HL-60/S4 (cell line): ENCODE results near the gene DRC1.
"Not testable (repeated sequence)": the region's sequence is repeated elsewhere in the genome, so short reads cannot be mapped to it uniquely, and the experiment has no call there.

Source experiments
- in situ Hi-C: fragments of 300-500 bp; cut with MboI; formaldehyde crosslinking; loops from 2 replicates; pipeline ENCODE4 v1.14.3; 2022; ENCODE audit warnings: low sequenced_read_pairs

DRC1 gene

DNA sequence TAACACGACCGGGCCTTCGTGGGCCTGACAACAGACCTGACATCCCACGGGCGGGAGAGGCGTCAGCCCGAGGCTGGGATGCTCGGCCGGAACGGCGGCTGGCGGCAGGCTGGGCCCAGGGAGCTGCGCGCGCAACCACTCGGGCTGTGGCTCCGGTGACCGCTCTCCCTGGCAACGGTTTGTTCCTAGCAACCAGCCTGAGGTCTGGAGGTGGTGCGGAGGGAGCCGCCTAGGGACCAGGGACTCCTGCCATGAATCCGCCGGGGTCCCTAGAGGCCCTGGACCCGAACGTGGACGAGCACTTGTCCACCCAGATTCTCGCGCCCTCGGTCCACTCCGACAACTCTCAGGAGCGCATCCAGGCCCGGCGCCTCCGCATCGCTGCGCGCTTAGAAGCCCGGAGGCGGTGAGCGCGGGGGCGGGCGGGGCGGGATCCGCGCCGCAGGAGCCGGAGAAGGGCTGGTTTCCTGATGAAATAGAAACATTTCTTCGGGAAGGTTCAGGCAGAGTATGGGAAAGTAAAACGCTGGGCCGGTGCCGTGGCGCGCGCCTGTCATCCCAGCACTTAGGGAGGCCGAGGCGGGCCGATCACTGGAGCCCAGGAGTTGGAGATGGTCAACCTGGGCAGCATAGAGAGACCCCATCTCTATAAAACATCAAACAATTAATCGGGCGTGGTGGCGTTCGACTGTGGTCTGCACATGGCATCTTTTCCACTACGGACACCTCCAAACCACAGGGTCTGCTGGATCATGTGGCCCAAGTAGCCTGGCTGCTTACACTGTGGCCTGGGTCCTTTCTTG lies at the start of gene DRC1:
TSS of gene DRC1 (plus strand) at position 182 of the 803 bp plus-strand sequence. CDS start at position 252, 70 bp downstream.
- in situ Hi-C loops: no loop called here

DNA sequence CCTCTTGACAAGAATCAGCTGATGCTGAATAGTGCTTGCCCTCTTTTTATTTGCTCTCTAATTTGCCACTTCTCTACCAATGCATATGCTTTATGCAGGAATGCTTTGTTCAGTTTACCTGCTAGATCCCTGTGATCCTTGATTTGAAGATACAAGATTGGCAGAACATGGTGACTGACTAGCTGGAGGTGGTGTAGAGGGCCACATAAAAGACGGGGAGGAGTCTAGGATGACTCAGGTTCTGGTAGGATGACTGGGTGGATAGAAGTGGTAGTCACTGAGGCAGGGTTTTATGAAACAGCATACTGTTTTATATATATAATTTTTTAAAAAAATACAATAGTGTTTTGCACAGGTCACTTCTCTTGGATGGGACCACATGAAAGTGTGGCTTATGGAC lies 48.8 kb upstream of the DRC1 start:
- in situ Hi-C loops: no loop called here

GRCh38 chr2:26354469-26354868 lies 47.3 kb upstream of the DRC1 start:
- in situ Hi-C loops: not testable (repeated sequence)

GRCh38 chr2:26355038-26355995 lies 46.4 kb upstream of the DRC1 start:
- in situ Hi-C loops: no loop called here

- in situ Hi-C loops: no loop called here
Observed at GRCh38 chr2:26356111-26356510, 45.6 kb upstream of the DRC1 start.

DNA sequence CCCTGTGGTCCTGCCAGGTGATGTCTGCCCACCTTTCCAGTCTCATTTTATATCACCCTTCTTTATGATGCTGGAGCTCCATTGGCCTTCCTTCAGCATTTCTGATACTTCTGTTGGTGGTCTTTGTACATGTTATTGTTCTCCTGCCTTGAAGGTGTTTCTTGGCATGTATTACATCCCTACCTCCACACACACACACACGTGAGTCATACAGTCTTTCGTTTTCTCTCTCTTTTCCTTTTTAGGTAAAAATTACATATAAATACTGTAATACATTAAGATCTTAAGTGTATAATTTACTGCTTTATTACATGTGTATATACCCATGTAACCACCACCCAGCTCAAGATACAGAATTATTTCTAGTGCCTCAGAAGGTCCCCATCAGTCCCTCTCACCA lies 44.9 kb upstream of the DRC1 start:
- in situ Hi-C loops: no loop called here

DNA sequence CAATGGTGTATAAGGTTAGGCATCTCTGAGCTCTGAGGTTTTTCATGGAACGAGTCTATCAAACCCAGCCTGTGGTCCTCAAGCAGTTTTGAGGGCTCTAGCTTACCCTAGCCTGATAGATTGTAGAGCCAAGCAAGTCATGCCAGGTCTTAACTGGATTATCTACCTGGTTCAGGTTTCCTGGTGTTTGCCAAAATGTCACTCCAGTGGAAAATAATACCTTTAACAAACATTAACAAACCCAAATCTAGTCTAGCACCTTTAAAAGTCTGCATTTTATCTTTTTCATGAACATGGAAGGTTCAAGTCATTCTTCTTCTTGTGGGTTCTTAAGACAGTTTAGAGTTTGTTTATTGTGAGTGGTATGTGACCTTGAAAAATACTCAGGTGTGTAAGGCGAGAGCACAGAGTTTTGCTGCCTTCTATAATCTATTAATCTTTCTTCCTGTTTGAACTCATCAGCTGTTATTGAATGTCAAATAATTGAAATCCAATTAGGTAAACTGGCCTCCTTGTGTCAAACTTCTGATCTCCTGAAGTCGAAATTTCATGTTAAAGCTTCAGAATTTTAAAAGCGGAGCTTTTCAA lies 41.7 kb upstream of the DRC1 start:
- in situ Hi-C loops: no loop called here

DNA sequence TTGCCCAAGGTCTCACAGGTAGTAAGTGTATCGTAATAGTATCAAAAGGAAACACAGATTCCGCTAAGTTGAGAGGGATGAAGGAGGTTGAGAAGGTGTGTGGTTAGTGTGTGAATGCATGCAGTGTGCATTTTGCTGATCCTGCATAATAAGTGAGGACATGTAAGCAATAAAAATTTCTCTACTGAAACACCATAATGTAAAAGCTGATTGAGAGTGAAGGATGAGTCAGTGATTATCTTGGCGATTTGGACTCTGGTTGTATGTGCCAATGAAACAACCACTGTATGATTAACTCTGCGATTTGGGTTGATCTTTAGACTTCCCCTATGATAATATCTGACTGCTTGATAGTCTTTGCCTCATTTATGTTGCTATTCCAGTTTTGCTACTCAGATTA lies 38.4 kb upstream of the DRC1 start:
- in situ Hi-C loops: no loop called here

- in situ Hi-C loops: no loop called here
Observed at GRCh38 chr2:26363958-26364357, 37.8 kb upstream of the DRC1 start.

DNA sequence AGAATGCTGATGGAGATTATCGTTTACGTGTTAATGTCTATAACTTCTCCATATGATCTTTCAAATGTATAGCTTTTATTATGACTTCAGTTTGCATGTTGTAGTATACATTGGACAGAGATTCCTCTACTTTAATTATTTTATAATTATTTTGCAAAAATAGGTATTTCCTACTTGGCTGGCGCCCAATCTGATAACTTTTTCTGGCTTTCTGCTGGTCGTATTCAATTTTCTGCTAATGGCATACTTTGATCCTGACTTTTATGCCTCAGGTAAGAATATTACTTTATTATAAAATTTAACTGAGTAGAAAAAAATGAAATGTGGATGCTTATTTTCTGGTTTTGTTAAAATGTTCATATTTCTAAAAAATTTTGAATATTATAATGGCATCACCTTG lies 37.1 kb upstream of the DRC1 start:
- in situ Hi-C loops: no loop called here

DNA sequence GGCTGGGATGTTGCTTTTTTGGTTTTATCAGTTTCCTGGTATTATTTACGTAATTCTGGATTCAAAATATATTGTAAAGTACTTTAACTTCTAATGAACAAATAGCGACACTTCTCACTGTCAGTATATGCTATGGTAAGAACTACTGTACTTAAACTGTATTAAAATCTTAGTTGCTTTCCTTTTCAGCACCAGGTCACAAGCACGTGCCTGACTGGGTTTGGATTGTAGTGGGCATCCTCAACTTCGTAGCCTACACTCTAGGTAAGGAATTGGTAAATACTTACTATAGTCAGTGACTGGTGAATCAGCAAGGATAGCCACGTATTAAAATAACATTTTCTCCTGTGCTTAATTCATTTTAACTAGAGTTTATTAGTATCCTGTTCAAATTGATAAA lies 34.8 kb upstream of the DRC1 start:
- in situ Hi-C loops: no loop called here

DNA sequence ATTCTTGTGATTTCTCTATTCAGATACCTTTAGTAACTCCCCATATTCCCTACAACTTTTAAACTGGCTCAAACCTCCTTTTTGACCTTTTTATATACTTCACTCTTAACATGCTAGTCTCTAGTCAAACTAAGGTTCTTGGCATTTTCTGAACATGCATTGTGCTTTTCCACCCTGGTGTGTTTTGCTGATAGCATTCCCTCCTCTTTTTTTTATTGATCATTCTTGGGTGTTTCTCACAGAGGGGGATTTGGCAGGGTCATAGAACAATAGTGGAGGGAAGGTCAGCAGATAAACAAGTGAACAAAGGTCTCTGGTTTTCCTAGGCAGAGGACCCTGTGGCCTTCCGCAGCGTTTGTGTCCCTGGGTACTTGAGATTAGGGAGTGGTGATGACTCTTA lies 32.1 kb upstream of the DRC1 start:
- in situ Hi-C loops: not testable (repeated sequence)

GRCh38 chr2:26370909-26371308 lies 30.8 kb upstream of the DRC1 start:
- in situ Hi-C loops: not testable (repeated sequence)

DNA sequence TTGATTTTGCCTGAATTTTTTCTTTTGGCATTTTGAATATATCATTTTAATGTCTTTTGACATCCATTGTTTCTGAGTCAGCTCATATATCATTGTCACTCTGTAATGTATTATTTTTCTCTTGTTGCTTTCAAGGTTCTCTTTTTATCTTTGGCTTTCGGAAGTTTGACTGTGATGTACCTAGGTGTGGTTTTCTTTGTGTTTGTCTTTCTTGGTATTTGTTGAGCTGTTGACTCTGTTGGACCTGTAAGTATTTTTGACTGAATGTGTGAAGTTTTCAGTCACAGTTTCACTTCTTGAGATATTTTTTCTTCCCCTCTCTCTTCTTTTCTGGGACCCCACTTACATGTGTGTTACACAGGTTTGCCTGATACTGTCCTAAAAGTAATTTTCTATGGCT lies 24.9 kb upstream of the DRC1 start:
- in situ Hi-C loops: no loop called here

- in situ Hi-C loops: no loop called here
Observed at GRCh38 chr2:26380281-26380680, 21.4 kb upstream of the DRC1 start.

DNA sequence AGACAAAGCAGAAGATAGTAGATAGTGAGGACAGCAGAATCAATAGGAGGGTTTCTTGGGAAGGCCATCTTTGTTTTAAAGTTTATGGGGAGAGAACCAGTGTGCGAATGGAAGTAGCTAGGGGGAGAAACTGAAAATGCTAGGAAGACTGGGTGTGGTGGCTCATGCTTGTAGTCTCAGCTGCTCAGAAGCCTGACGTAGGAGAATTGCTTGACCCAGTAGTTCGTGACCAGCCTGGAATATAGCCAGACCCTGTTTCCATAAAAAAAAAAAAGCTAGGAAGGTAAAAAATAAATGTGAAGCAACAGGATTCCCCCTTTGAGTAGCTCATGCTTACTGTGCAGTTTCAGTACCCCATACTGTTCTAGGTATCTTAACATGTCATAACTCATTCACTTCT lies 19.2 kb upstream of the DRC1 start:
- in situ Hi-C loops: no loop called here

GRCh38 chr2:26384183-26384582 lies 17.5 kb upstream of the DRC1 start:
- in situ Hi-C loops: no loop called here

GRCh38 chr2:26384597-26384996 lies 17.1 kb upstream of the DRC1 start:
- in situ Hi-C loops: no loop called here

GRCh38 chr2:26387189-26387588 lies 14.5 kb upstream of the DRC1 start:
- in situ Hi-C loops: no loop called here

- in situ Hi-C loops: no loop called here
Observed at GRCh38 chr2:26394694-26395093, 7.0 kb upstream of the DRC1 start.

- in situ Hi-C loops: no loop called here
Observed at GRCh38 chr2:26395394-26395793, 6.3 kb upstream of the DRC1 start.
